Measurements from ENCODE around the gene ADGRG4.
"Not testable (repeated sequence)": the region's sequence is repeated elsewhere in the genome, so short reads cannot be mapped to it uniquely, and the experiment has no call there.

- not testable (repeated sequence) for TF ChIP-seq CTCF (IDR thresholded peaks at IDR 0.05); ZFX (IDR thresholded peaks at IDR 0.05; ENCODE audit: borderline replicate concordance)
These were observed 144.9 kb downstream of the ADGRG4 start for GRCh38 chrX:136445674-136446073.

Measured in 22Rv1 (cell line).